T-helper 1 cell treated with Interleukin-12 subunit alpha and Interleukin-12 subunit beta and Interleukin-4 antibody, amounts not matched to agents 30 μg/mL and 1 μg/mL, for 36 hours (primary cell): ENCODE results near the gene FRAS1.

Experiments
- H3K27ac Mint-ChIP-seq: one replicate; pipeline ENCODE4 v1.8.0; 2021; ENCODE audit warnings: mild to moderate bottlenecking, mixed read lengths
- H3K27me3 Mint-ChIP-seq: one replicate; pipeline ENCODE4 v1.8.0; 2021; ENCODE audit warnings: low read depth, mixed read lengths
- H3K36me3 Mint-ChIP-seq: one replicate; pipeline ENCODE4 v1.8.0; 2021; ENCODE audit warnings: low read depth, mixed read lengths
- H3K4me1 Mint-ChIP-seq: one replicate; pipeline ENCODE4 v1.8.0; 2021; ENCODE audit warnings: low read depth, mixed read lengths
- H3K4me3 Mint-ChIP-seq: one replicate; pipeline ENCODE4 v1.8.0; 2021; ENCODE audit warnings: mild to moderate bottlenecking, moderate library complexity, mixed read lengths
- H3K9me3 Mint-ChIP-seq: one replicate; pipeline ENCODE4 v1.8.0; 2021; ENCODE audit warnings: mixed read lengths

FRAS1 gene

GRCh38 chr4:78217557-78217956 lies 160.4 kb downstream of the FRAS1 start:
- Mint-ChIP-seq H3K9me3 (no peaks in the 10 kb centered on the region), H3K36me3 (no peaks in the 10 kb centered on the region), H3K27me3 (peaks cover 3% of the 10 kb centered on the region), H3K4me3 (no peak overlapping the region), H3K4me1 (no peaks in the 10 kb centered on the region), H3K27ac (no peak overlapping the region)

GRCh38 chr4:78218260-78218659 lies 161.1 kb downstream of the FRAS1 start:
- no peaks in the 10 kb centered on the region for H3K9me3 Mint-ChIP-seq
- no peak overlapping the region for H3K4me3 Mint-ChIP-seq
- no peaks in the 10 kb centered on the region for H3K4me1 Mint-ChIP-seq
- no peak overlapping the region for H3K27ac Mint-ChIP-seq
- no peaks in the 10 kb centered on the region for H3K36me3 Mint-ChIP-seq
- H3K27me3 Mint-ChIP-seq, result peaks cover 3% of the 10 kb centered on the region

- Mint-ChIP-seq H3K27me3 (no peaks in the 10 kb centered on the region), H3K36me3 (no peaks in the 10 kb centered on the region), H3K4me1 (no peaks in the 10 kb centered on the region), H3K27ac (no peak overlapping the region), H3K9me3 (no peaks in the 10 kb centered on the region), H3K4me3 (no peak overlapping the region)
These were observed 162.7 kb downstream of the FRAS1 start for GRCh38 chr4:78219825-78220224.

GRCh38 chr4:78220283-78220682 lies 163.2 kb downstream of the FRAS1 start:
- Mint-ChIP-seq H3K27me3 (no peaks in the 10 kb centered on the region), H3K27ac (no peak overlapping the region), H3K9me3 (no peaks in the 10 kb centered on the region), H3K36me3 (no peaks in the 10 kb centered on the region), H3K4me3 (no peak overlapping the region), H3K4me1 (no peaks in the 10 kb centered on the region)

- H3K4me1 Mint-ChIP-seq, result no peaks in the 10 kb centered on the region
- H3K9me3 Mint-ChIP-seq, result no peaks in the 10 kb centered on the region
- no peaks in the 10 kb centered on the region for H3K27me3 Mint-ChIP-seq
- H3K4me3 Mint-ChIP-seq, result no peak overlapping the region
- H3K36me3 Mint-ChIP-seq, result no peaks in the 10 kb centered on the region
- H3K27ac Mint-ChIP-seq, result no peak overlapping the region
These were observed 165.6 kb downstream of the FRAS1 start for GRCh38 chr4:78222575-78223186.

GRCh38 chr4:78225236-78225635 lies 168.1 kb downstream of the FRAS1 start:
- no peaks in the 10 kb centered on the region for H3K4me1 Mint-ChIP-seq
- no peaks in the 10 kb centered on the region for H3K27me3 Mint-ChIP-seq
- H3K36me3 Mint-ChIP-seq, result no peaks in the 10 kb centered on the region
- H3K4me3 Mint-ChIP-seq, result no peak overlapping the region
- no peaks in the 10 kb centered on the region for H3K9me3 Mint-ChIP-seq
- H3K27ac Mint-ChIP-seq, result no peak overlapping the region

GRCh38 chr4:78226279-78226678 lies 169.2 kb downstream of the FRAS1 start:
- H3K36me3 Mint-ChIP-seq, result no peaks in the 10 kb centered on the region
- no peaks in the 10 kb centered on the region for H3K4me1 Mint-ChIP-seq
- H3K27ac Mint-ChIP-seq, result no peak overlapping the region
- no peaks in the 10 kb centered on the region for H3K9me3 Mint-ChIP-seq
- no peak overlapping the region for H3K4me3 Mint-ChIP-seq
- H3K27me3 Mint-ChIP-seq, result no peaks in the 10 kb centered on the region

GRCh38 chr4:78227411-78228057 lies 170.4 kb downstream of the FRAS1 start:
- no peaks in the 10 kb centered on the region for H3K9me3 Mint-ChIP-seq
- H3K4me3 Mint-ChIP-seq, result no peak overlapping the region
- H3K27me3 Mint-ChIP-seq, result no peaks in the 10 kb centered on the region
- no peaks in the 10 kb centered on the region for H3K36me3 Mint-ChIP-seq
- no peaks in the 10 kb centered on the region for H3K4me1 Mint-ChIP-seq
- no peak overlapping the region for H3K27ac Mint-ChIP-seq

GRCh38 chr4:78235800-78236199 lies 178.7 kb downstream of the FRAS1 start:
- H3K27me3 Mint-ChIP-seq, result no peaks in the 10 kb centered on the region
- H3K27ac Mint-ChIP-seq, result no peak overlapping the region
- H3K4me1 Mint-ChIP-seq, result no peaks in the 10 kb centered on the region
- no peaks in the 10 kb centered on the region for H3K9me3 Mint-ChIP-seq
- H3K36me3 Mint-ChIP-seq, result no peaks in the 10 kb centered on the region
- H3K4me3 Mint-ChIP-seq, result no peak overlapping the region

- Mint-ChIP-seq H3K27ac (no peak overlapping the region), H3K27me3 (no peaks in the 10 kb centered on the region), H3K9me3 (no peaks in the 10 kb centered on the region), H3K4me1 (no peaks in the 10 kb centered on the region), H3K4me3 (no peak overlapping the region), H3K36me3 (no peaks in the 10 kb centered on the region)
These were observed 180.2 kb downstream of the FRAS1 start for GRCh38 chr4:78237360-78237759.

- Mint-ChIP-seq H3K27me3 (no peaks in the 10 kb centered on the region), H3K9me3 (no peaks in the 10 kb centered on the region)
These were observed 184.9 kb downstream of the FRAS1 start for GRCh38 chr4:78242071-78242470.

GRCh38 chr4:78244705-78245485 lies 187.8 kb downstream of the FRAS1 start:
- H3K27ac Mint-ChIP-seq, result no peak overlapping the region
- H3K4me1 Mint-ChIP-seq, result no peaks in the 10 kb centered on the region
- no peaks in the 10 kb centered on the region for H3K36me3 Mint-ChIP-seq

More at GRCh38 chr4:78242071-78242470, 184.9 kb downstream of the FRAS1 start:
- Mint-ChIP-seq H3K4me1 (no peaks in the 10 kb centered on the region), H3K27ac (no peak overlapping the region), H3K4me3 (no peak overlapping the region), H3K36me3 (no peaks in the 10 kb centered on the region)

GRCh38 chr4:78247536-78248285 lies 190.6 kb downstream of the FRAS1 start:
- no peak overlapping the region for H3K27ac Mint-ChIP-seq
- H3K4me1 Mint-ChIP-seq, result no peaks in the 10 kb centered on the region
- peaks cover 6% of the 10 kb centered on the region for H3K9me3 Mint-ChIP-seq
- no peak overlapping the region for H3K4me3 Mint-ChIP-seq
- H3K27me3 Mint-ChIP-seq, result no peaks in the 10 kb centered on the region
- H3K36me3 Mint-ChIP-seq, result no peaks in the 10 kb centered on the region

More at GRCh38 chr4:78244705-78245485, 187.8 kb downstream of the FRAS1 start:
- H3K9me3 Mint-ChIP-seq, result no peaks in the 10 kb centered on the region
- no peak overlapping the region for H3K4me3 Mint-ChIP-seq
- H3K27me3 Mint-ChIP-seq, result no peaks in the 10 kb centered on the region

GRCh38 chr4:78250500-78250899 lies 193.4 kb downstream of the FRAS1 start:
- Mint-ChIP-seq H3K27ac (no peak overlapping the region), H3K4me3 (no peak overlapping the region), H3K36me3 (no peaks in the 10 kb centered on the region), H3K27me3 (no peaks in the 10 kb centered on the region), H3K9me3 (peaks cover 14% of the 10 kb centered on the region), H3K4me1 (no peaks in the 10 kb centered on the region)
